ENCODE measurements around the gene TBC1D21.

GRCh38 chr15:73908030-73908821 is 34.9 kb downstream of the TBC1D21 start:
- no peak for TF ChIP-seq SP1 (IDR thresholded peaks at IDR 0.05)
- TF ChIP-seq L3MBTL2 (conservative IDR thresholded peaks at IDR 0.05): 0 out of 2 replicates have a peak, but pooled peaks have one; percentile 15
- no peak for TF ChIP-seq BHLHE40 (IDR thresholded peaks at IDR 0.05; ENCODE audit: borderline replicate concordance)
- TF ChIP-seq HDGF (IDR thresholded peaks at IDR 0.05; ENCODE audit: borderline replicate concordance): no peak
- no peak for TF ChIP-seq FOXM1 (IDR thresholded peaks at IDR 0.05; ENCODE audit: borderline replicate concordance)
- TF ChIP-seq TARDBP (IDR thresholded peaks at IDR 0.05): no peak
- no peak for TF ChIP-seq FOXK2 (IDR thresholded peaks at IDR 0.05)
- TF ChIP-seq SUZ12 (IDR thresholded peaks at IDR 0.05): no peak
- no peak for TF ChIP-seq FOXA1 (IDR thresholded peaks at IDR 0.05)
- TF ChIP-seq ELF4 (IDR thresholded peaks at IDR 0.05): no peak
- no peak for TF ChIP-seq ZNF384 (IDR thresholded peaks at IDR 0.05)
- TF ChIP-seq PKNOX1 (IDR thresholded peaks at IDR 0.05): no peak
- TF ChIP-seq LEF1 (IDR thresholded peaks at IDR 0.05; ENCODE audit: borderline replicate concordance): no peak

Measured in HEK293T (cell line).